Stimulated activated CD8-positive, alpha-beta memory T cell treated with anti-CD3 and anti-CD28 coated beads, Interleukin-12 subunit alpha, Interleukin-12 subunit beta, amount 100 ng/mL, for 1 hour (primary cell): Measurements from ENCODE around the gene CMAS.
"Not testable (repeated sequence)": the region's sequence is repeated elsewhere in the genome, so short reads cannot be mapped to it uniquely, and the experiment has no call there.

Source experiments
- DNase-seq: peaks from one replicate; pipeline ENCODE4 v3.0.0-alpha.2; 2020; ENCODE audit warnings: low read depth

CMAS gene

DNA sequence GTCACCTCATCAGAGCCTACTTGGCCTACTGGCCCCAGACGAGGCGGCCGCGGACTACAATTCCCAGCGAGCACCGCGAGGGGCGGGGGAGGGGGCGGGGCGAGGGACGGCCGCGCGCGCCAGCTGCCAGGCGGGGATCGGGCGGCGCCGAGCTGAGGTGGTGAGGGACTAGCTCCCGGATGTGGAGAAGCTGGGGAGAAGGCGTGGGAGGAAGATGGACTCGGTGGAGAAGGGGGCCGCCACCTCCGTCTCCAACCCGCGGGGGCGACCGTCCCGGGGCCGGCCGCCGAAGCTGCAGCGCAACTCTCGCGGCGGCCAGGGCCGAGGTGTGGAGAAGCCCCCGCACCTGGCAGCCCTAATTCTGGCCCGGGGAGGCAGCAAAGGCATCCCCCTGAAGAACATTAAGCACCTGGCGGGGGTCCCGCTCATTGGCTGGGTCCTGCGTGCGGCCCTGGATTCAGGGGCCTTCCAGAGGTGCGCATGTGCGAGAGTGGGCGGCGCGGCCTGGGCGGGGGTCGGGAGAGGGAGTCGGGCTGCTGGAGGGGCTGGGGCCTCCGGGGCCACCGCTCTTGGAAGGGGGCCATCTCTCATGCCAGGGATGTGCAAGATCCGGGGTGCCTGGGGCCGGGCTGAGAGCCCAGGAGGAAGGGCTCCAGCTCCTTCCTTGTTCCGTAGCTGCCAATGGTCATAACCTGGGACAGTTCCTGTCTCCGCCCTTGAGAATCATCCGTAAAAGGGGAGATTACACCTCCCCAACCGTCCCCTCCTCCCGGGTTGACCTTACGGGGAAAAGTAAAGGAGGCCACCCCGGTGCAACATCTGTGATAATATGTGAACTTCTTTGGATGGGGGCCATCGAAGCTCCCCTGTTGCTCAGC, at the start of gene CMAS:
TSS of gene CMAS (plus strand) at position 129 of the 878 bp plus-strand sequence. CDS start at position 215, 86 bp downstream.
- peak; percentile 57 for DNase-seq

DNA sequence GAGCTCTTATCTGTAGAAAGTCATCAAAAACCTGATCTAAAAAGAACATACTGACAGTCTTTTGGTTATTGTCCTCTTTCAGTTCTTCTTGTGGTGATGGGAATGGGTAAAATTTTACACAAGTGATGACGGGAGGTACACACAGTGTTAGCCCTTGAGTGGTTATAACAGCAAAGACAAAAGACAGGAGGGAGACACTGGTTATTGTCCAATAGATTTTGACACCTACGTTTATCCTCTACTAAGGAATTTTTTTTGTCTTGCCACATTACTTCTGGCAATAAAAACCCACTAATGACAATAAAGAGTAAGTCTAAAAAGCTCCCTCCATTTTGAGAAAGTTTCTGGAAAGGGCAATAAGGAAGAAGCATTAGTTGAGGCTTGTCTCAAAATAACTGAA, 47.7 kb upstream of the CMAS start:
- no peak for DNase-seq

DNA sequence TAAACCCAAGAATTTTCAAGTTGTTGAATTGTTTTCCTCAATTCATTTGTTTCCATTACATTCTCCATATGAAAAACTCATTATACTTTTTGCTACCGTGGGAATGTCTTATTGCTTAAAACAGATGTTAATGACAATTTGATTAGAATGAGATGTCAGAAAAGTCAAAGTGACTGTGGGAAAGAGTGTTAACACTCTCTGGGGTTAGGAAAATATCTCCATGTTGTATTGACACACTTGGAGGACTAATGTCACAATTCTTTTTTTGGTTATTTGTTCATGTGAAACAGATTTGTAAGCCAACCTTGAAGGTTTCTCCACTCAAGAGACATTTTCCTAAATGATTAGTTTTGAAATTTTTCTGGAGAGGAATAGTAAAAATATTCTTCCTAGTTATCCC, 47.2 kb upstream of the CMAS start:
- DNase-seq, result no peak

DNA sequence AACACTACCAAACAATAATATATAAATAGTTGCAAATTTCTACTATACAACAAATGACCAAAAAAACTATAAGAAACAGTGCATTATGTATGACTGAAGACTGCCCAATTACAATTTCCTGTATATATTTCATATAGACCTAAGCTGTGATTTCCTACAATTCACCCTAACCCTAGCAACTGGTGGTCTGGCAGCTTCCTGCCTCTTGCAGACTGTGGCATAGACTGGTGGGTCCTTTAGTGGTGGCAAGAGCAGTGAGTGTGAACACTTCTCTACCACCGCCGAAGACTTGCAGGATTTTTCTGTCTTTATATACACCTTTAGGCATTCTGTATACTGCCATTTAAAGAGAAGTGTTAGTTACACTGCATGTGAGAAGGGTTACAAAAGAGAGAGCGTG, 43.6 kb upstream of the CMAS start:
- no peak for DNase-seq

DNA sequence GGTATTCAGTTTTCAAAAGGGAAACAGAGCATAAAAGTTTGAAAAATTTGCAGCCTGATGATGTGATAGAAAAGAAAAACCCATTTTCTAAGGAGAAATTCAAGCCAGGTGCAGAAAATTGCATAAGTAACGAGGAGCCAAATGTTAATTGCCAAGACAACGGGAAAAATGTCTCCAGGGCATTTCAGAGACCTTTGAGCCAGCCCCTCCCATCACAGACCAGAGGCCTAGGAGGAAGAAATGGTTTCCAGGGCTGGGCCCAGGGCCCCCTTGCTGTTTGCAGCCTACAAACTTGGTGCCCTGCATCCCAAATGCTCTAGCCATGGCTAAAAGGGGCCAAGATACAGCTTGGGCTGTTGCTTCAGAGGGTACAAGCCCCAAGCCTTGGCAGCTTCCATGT, 38.2 kb upstream of the CMAS start:
- not testable (repeated sequence) for DNase-seq

DNA sequence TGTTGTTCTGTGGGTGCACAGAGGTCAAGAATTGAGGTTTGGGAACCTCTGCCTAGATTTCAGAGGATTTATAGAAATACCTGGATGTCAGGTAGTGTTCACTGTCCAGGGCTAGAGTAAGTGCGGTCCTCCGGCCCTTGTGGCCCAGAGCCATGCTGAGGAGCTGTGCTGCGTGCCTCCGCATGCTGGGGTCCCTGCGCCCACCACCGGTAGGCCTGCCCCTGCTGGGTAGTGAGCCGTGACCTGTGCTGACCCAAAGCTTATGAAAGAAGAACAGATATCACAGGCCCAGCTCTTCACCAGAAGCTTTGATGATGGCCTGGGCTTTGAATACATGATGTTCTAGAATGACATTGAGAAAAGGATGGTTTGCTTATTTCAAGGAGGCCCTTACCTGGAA, 37.8 kb upstream of the CMAS start:
- no peak for DNase-seq

DNA sequence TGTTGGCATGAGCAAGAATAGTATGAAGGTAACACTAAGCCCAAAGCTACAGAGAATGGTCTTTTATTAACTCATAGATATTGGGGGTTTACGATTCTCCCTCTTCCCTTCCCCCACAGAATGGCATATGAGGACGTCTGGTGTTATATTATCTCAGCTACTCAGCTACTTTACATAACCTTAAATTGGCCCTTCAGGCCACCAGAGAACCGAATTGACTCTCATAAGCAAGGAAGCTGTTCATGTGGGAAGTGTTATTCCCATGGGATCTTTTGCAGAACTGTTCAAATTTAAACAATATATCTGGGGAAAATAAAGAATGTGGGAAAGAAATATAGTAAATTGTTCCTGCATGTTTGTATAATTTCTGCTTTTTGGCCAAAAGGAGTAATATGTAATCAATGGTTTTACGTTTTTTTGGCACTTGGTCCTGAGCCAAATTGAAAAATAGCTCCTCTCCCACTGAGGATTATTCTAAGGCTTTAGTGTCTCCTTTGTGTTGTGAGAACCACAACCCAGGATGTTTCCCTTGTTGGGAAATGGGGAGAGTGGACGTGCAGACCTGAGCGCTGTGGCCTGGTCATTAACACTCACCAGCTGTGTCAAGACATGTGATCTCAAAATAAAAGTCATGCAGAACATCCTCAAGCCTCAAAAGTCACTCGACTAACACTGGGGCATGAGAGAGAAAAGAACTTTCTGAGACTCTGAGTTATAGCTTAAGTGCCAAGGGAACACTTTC, 31.8 kb upstream of the CMAS start:
- no peak for DNase-seq

DNA sequence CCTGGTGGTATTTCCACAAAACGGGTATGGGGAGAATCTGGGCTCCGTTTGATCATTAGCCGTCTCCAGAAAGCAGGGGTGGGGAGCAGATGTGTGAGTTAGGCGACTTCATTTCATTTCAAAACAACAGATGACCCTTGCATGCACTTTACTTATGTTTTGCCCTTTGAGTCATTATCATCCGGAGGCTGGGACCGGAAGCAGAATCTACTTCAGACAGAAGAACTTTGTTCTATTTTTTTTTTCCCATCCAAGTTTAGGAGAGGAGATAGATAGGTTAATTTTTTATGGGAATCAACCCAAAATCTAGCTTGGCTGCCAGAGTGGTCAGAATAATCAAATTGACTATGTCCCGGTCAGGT, 31.3 kb upstream of the CMAS start:
- no peak for DNase-seq

DNA sequence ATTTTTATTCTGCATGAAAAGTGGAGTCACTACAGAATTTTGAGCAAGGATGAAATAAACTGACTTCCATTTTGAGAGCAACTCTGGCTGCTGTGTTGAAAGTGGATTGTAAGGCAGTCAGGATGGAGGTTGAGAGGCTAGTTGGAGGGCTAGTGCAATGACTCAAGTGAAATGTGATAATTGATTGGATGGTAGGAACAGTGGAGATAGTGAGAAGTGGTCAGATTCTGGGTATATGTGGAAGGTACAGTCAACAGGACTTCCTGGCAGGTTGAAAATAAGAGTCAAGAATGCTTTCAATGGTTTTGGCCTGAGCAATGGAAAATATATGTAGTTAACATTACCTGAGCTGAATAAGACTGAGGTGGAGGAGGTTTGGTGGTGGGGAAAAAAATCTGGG, 29.0 kb upstream of the CMAS start:
- DNase-seq, result no peak

DNA sequence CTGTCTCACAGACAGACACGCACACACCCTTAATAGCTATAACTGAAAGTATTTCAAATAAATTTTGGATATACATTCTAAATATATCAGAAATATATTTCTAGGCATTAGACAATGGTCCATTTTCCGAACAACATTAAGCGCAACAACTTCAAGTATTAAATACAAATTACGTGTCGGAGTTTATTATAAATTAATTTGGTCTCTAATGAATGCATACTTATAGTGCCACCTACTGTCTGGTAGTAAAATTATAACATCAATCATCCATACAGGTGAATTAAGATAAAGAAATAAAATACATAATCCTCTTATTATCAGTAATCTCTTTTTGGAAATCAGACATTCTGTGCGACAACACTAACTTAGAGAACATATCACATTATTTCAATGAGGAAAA, 27.2 kb upstream of the CMAS start:
- DNase-seq, result no peak

DNA sequence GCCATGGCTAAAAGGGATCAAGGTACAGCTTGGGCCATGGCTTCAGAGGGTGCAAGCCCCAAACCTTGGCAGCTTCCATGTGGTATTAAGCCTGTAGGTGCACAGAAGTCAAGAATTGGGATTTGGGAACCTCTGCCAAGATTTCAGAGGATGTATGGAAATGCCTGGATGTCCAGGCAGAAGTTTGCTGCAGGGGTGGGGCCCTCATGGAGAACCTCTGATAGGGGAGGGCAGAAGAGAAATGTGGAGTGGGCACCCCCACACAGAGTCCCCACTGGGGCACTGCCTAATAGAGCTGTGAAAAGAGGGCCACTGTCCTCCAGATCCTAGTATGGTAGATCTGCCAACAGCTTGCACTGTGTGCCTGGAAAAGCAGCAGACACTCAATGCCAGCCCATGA, 22.5 kb upstream of the CMAS start:
- DNase-seq, result not testable (repeated sequence)

DNA sequence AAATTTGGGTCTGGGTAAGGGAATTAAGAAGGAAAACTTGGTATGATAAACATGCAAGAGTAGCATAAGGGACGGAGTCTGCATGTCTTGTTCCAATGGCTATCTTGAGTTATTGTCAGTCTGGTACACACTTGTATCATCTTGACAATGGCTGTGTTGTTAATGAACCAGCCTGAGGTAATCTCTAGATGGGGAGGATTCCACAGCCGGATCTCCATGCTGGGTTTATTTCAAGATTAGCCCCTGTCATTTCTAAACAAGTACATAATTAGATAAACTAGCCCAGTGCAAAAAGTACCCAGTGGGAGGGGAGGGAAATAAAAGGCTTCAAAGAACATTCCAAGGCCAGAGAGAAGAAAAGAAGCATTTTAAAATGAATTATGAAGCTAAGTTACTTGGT, 16.5 kb upstream of the CMAS start:
- no peak for DNase-seq

DNA sequence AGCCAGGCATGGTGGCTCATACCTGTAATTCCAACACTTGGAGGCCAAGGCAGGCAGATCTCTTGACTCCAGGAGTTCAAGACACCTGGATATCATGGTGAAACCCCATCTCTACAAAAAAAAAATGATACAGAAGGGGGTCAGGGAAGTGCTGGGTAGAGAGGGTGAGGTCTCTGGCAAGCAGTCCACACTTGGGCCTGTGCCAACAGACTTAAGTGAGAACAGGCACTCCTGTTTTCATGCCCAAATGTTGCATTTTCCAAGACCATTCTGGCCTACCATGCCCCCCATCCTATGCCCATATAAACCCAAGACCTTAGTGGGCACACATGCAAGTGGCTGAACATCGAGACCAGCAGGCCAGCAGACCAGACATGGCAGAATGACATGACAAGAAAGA, 16.0 kb upstream of the CMAS start:
- DNase-seq, result no peak

DNA sequence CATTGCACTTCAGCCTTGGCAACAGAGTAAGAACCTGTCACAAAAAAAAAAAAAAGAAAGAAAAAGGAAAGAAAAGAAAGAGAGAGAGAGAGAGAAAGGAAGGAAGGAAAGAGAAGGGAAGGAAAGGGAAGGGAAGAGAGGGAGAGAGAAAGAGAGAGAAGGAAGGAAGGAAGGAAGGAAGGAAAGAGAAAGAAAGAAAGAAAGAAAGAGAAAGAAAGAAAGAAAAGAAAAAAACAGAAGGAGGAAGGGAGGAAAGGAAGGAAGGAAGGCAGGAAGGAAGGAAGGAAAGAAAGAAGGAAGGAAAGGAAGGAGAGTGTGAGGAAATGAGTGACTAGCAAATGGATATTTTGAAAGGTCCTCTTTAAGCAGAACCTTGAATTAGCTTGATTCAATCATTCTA, 13.3 kb upstream of the CMAS start:
- DNase-seq, result no peak

DNA sequence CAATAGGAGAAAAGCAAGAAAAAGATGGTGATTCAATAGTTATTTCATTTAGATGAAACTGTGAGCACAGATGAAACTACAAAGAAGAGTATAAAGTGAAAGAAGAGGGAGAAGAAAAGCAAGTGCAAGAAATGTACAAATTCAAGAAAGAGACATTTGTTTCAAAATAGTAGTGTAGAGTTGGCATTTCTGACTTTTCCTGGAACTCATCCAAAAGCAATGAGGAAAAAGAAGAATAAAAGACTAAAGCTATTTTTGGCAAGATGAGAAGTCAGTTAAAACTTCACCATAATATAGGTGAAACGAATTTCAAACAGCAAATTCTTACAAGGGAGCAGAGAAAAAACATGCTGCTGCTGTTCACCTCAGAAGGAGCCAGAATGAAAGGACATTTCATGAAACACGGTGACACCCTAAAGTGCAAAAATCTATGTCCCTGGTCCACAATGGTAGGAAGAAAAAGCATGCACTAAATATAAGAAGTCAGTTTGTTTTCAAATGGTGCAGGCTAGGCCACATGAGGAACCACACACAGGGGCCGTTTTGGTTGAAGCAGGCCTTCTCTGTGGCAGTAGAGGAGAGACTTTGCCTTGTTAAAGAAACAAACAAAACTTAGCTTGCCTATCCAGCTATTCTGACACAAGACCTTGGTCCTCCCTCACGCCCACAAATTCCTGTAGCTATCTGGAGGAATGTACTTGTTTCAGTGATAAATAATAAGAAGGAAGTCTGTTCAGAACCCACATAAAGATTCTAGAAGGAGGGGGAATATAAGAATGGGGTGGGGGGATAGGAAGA, 11.1 kb upstream of the CMAS start:
- DNase-seq, result no peak

DNA sequence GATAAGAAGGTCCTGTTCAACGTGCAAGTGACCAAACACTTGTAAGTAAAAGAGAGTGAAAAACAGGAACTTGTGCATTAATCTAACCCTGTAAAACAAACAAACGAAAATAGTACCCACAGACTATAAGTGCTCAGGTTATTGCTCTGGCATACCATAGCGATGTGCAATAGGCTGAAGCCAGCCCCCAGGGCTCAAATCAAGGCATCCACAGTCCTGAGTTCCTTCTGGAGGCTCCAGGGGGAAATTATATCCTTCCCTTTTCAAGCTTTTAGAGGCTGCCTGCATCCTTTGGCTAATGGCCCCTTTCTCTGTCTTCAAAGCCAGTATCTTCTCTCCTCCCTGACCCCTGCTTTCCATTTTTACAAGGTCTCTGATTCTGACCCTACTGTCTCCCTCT, 8.1 kb upstream of the CMAS start:
- no peak for DNase-seq

DNA sequence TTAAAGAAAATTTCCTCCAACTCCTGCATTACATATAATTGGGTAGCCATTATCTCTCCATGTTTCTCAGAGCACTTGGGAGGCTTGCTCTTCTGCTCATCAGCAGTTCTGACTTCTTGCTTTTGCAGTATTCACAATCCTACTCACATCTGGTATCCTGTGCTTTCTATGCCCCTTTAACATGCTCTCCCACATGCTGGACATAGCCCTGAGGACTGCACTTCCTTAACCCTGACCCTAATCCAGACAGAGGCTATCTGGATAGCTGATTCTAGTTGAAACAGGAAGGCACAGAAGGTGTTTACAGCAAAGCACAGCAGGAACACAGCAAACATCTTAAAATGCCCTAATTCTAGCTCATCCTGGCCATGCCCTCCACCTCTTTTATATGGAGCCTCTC, 7.3 kb upstream of the CMAS start:
- DNase-seq, result no peak

DNA sequence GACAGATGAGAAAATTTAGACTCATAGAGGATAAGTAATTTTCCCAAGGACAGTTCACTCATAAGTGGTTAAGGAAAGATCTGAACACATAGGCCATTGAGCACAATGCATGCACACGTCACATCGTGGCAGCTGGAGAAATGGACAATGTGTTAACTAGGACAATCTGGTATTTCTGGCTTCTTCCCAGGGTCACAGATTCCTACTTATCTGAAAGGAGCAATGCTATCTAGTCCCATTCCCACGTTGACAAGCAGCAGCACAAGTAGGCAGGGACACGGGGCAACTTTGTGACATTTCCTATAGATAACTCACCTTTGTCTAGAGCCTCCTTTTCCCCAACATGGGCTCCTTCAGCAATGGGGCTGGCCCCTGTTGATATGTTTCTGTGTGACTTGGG, 6.7 kb upstream of the CMAS start:
- no peak for DNase-seq

DNA sequence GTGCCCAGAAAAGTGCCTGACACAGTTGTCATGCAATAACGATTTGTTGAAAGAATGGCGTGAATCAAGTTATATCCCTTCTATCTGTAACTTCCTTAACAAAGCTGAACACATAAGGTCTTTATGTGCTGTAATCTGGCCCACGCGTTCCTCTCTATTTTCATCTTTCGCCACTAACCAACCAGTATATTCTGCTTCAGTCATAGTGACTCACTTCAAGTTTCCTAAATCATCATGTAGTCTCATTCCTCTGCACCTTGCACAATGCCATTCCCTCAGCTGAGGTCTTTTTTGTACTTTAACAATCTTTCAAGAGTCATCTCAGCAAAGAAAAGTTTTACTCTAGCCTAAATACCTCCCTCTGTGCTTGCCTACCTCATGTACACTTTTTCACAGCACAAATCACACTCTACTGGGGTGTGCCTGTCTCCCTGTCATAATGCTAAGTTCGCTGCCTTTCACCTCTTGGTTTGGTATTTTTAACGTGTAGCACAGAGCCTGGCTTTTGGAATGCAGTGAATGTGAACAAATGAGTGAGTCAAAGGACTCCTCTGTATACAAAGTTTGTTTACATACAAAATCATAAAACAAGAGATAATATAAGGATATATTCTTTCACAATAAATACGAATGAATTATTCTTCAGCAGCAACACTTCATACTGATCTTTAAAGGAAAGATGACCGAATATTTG, 2.9 kb upstream of the CMAS start:
- no peak for DNase-seq

DNA sequence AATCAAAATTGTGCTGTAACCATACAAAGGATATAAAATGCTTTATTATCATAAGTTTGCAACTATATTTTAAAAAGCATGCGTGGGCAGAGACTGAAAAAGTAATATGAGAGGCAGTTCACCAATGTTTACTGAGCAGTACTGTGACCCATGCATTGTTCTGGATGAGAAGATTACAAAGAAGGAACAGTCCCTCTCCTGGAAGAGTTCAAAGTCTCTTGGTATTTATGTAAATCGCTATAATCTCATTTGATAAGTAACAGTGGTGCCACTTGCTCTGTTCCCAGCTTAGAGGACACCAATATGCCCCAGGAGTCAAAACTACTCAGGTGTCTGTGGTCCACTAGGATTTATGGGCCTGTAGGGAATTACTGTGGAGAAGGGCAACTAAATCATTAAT, 2.1 kb upstream of the CMAS start:
- no peak for DNase-seq

DNA sequence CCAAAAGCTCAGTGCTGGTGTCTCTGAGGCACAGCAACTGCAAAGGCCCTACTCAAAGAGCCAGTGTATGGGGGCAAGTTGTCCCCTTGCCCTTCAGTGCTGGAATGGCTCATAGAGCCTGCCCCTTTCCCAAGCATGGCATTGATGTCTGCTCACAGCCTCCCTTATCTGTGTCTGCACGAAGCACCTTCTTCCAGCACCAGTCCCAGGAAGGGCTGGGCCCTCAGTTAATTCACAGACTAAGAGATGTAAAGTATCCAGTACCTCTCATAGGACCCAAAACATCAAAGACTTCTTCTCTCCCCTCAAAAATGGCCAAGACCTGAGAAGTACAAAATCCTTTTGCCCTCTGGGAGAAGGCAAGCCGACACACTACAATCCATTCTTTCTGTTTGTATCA, 1.6 kb upstream of the CMAS start:
- DNase-seq, result no peak

DNA sequence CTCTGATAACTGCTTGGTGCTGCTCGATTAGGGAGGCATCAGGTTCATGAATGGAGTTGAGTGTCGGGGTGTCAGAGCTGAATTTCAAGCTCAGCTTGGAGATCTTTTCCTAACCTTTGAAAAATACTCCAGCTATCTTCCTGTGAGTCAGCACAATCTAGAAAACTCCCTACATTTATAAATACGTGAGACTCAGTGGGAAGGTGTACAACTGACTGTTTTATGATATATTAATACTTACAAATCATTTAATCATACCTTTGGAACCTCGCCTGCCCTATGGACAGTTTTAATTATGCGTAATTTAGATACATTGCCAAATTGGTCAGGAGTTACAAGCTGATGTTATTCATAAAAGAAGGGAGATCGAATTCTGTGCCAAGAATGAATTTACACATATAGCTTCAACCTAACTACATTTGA, 961 bp downstream of the CMAS start:
- no peak for DNase-seq
